Prostate gland (tissue), 2 donors: ENCODE data around the gene VMA21.

ENCODE experiments used
- CTCF ChIP-seq, 4 experiments: fragments of 200-600 bp in 2 of 4; fragments of 450-650 bp in 2 of 4; sonication (generic) in 2 of 4; IDR thresholded peaks; 1 replicate in 3 of 4; 2 replicates in 1 of 4; pipeline ENCODE4 v1.5.1; 2016 to 2019; ENCODE audit warnings: antibody characterized with exemption in 4 of 4, mild to moderate bottlenecking in 2 of 4, moderate library complexity in 2 of 4
- POLR2A ChIP-seq: fragments of 450-650 bp; IDR thresholded peaks from one replicate; pipeline ENCODE4 v1.6.1; 2016; ENCODE audit warnings: antibody characterized with exemption, mild to moderate bottlenecking
- POLR2AphosphoS5 ChIP-seq: sonication (generic); formaldehyde crosslinking; IDR thresholded peaks from one replicate; pipeline ENCODE4 v1.6.1; 2017; ENCODE audit warnings: antibody characterized with exemption

- TF ChIP-seq CTCF (IDR thresholded peaks at IDR 0.05): no peak
- no peak for TF ChIP-seq POLR2AphosphoS5
- TF ChIP-seq POLR2A: no peak
These were observed 61.8 kb downstream of the VMA21 start for GRCh38 chrX:151458824-151459223.
